Thyroid gland (tissue), 4 donors: ENCODE measurements around the gene SNAP29. TPM values are rescaled to one million over a fixed set of nuclear protein-coding genes. Genes with fewer than 3 reads are reported as not detected.
"Not testable (repeated sequence)": the region's sequence is repeated elsewhere in the genome, so short reads cannot be mapped to it uniquely, and the experiment has no call there.

Source experiments
- DNase-seq, 2 donors: peaks; one replicate each; pipeline ENCODE4 v3.0.0-alpha.2; 2019
- H3K27ac ChIP-seq, 3 donors: fragments of 200-600 bp; sonication (generic); 1 replicate in 2 of 3; 2 replicates in 1 of 3; pipeline ENCODE4 v1.5.1; 2016 to 2019; ENCODE audit warnings: mild to moderate bottlenecking in 1 of 3, moderate library complexity in 1 of 3
- H3K27me3 ChIP-seq: fragments of 200-600 bp; sonication (generic); one replicate; pipeline ENCODE4 v1.5.1; 2019
- H3K36me3 ChIP-seq, 2 donors: fragments of 200-600 bp; sonication (generic); one replicate each; pipeline ENCODE4 v1.5.1; 2016 to 2019
- H3K4me1 ChIP-seq, 2 donors: fragments of 200-600 bp; sonication (generic); one replicate each; pipeline ENCODE4 v1.5.1; 2017 to 2019
- H3K4me3 ChIP-seq, 3 donors: fragments of 200-600 bp; sonication (generic); replicated peaks in 1 of 3; 1 replicate in 2 of 3; 2 replicates in 1 of 3; pipeline ENCODE4 v1.5.1; 2016; ENCODE audit warnings: mild to moderate bottlenecking in 1 of 3
- H3K9me3 ChIP-seq: fragments of 200-600 bp; sonication (generic); one replicate; pipeline ENCODE4 v1.5.1; 2017
- CTCF ChIP-seq, 6 experiments: fragments of 200-600 bp in 3 of 6; fragments of 450-650 bp in 3 of 6; sonication (generic) in 3 of 6; IDR thresholded peaks; one replicate each; pipeline ENCODE4 v1.5.1; 2016 to 2019; ENCODE audit warnings: antibody characterized with exemption in 6 of 6, mild to moderate bottlenecking in 2 of 6, inconsistent platforms in 1 of 6, moderate library complexity in 1 of 6
- POLR2A ChIP-seq, 2 donors: fragments of 450-650 bp; IDR thresholded peaks; one replicate each; pipeline ENCODE4 v1.6.1; 2017; ENCODE audit warnings: antibody characterized with exemption in 2 of 2, mild to moderate bottlenecking in 2 of 2, moderate library complexity in 1 of 2
- WGBS, 2 donors: methylation state at CpG; one replicate each; pipeline ENCODE4 v1.1.5; 2017; 5-methylcytosine and 5-hydroxymethylcytosine counted together
- intact Hi-C: fragments of 100-400 bp; cut with DNase I; formaldehyde crosslinking; loops from one replicate; pipeline ENCODE4 v1.15.1; 2023
- total RNA-seq, 4 donors: library from RNA; depleted of rRNA; stranded (reverse); fragments of >200 nt; gene quantifications; one replicate each; pipeline ENCODE4 v1.2.3, GENCODE V29; 2016

The SNAP29 gene
- total RNA-seq, 4 donors from 2014 or later: 17.1 to 21.1 (median 17.6) TPM

GRCh38 chr22:20834725-20835124 lies 24.1 kb upstream of the SNAP29 start:
- no peaks in the 10 kb centered on the region for H3K27me3 ChIP-seq
- H3K4me1 ChIP-seq: no peaks in the 10 kb centered on the region
- WGBS, 2 donors: 90 to 92% methylated on average over 3 of the region's 3 CpGs
- DNase-seq: no peak
- no peaks in the 10 kb centered on the region for H3K9me3 ChIP-seq
- intact Hi-C loops: no loop called here
- no peak overlapping the region for H3K27ac ChIP-seq
- no peak for TF ChIP-seq POLR2A (IDR thresholded peaks at IDR 0.05)
- TF ChIP-seq CTCF (IDR thresholded peaks at IDR 0.05): no peak
- no peak overlapping the region for H3K4me3 ChIP-seq
- H3K36me3 ChIP-seq: peaks cover 12 to 23% of the 10 kb centered on the region in 2 donors

- Histone ChIP-seq H3K4me3 (no peak overlapping the region), H3K27ac (no peak overlapping the region), H3K4me1 (no peaks in the 10 kb centered on the region), H3K36me3 (peaks cover 11 to 12% of the 10 kb centered on the region in 2 donors), H3K27me3 (no peaks in the 10 kb centered on the region), H3K9me3 (no peaks in the 10 kb centered on the region)
- no peak for DNase-seq
- WGBS, 2 donors: 99 to 100% methylated on average over 2 of the region's 2 CpGs
- TF ChIP-seq CTCF (IDR thresholded peaks at IDR 0.05): no peak
- no peak for TF ChIP-seq POLR2A (IDR thresholded peaks at IDR 0.05)
- intact Hi-C loops: no loop called here
These were observed 21.6 kb upstream of the SNAP29 start for GRCh38 chr22:20836987-20837823.

GRCh38 chr22:20839354-20839753 lies 19.5 kb upstream of the SNAP29 start:
- WGBS, 2 donors: 87 to 94% methylated on average over 10 of the region's 10 CpGs
- H3K4me3 ChIP-seq, H3K27ac ChIP-seq, H3K27me3 ChIP-seq, H3K36me3 ChIP-seq, intact Hi-C loops, H3K4me1 ChIP-seq, H3K9me3 ChIP-seq, DNase-seq: not testable (repeated sequence)

- intact Hi-C loops: no loop called here
- no peaks in the 10 kb centered on the region for H3K9me3 ChIP-seq
- H3K27me3 ChIP-seq: no peaks in the 10 kb centered on the region
- no peak overlapping the region for H3K4me3 ChIP-seq
- H3K36me3 ChIP-seq: no peaks in the 10 kb centered on the region
- no peak overlapping the region for H3K27ac ChIP-seq
- TF ChIP-seq CTCF (IDR thresholded peaks at IDR 0.05) (no peak), POLR2A (IDR thresholded peaks at IDR 0.05) (no peak)
- peaks cover 0 to 2% of the 10 kb centered on the region in 2 donors for H3K4me1 ChIP-seq
- DNase-seq: no peak
- WGBS, 2 donors: 95 to 96% methylated on average over 3 of the region's 3 CpGs
These were observed 18.8 kb upstream of the SNAP29 start for GRCh38 chr22:20839837-20840645.

GRCh38 chr22:20840646-20841371 lies 18.0 kb upstream of the SNAP29 start:
- 90 to 94% methylated on average over 8 of the region's 8 CpGs for WGBS, 2 donors
- H3K9me3 ChIP-seq: no peaks in the 10 kb centered on the region
- H3K4me1 ChIP-seq: peaks cover 0 to 4% of the 10 kb centered on the region in 2 donors
- intact Hi-C loops: no loop called here
- H3K27ac ChIP-seq: no peak overlapping the region
- no peaks in the 10 kb centered on the region for H3K27me3 ChIP-seq
- no peak for TF ChIP-seq POLR2A (IDR thresholded peaks at IDR 0.05)
- TF ChIP-seq CTCF (IDR thresholded peaks at IDR 0.05): no peak
- DNase-seq: no peak
- H3K36me3 ChIP-seq: no peaks in the 10 kb centered on the region
- no peak overlapping the region for H3K4me3 ChIP-seq
